PC-3 (cell line): ENCODE measurements around the gene TEX55. TPM values are rescaled to one million over a fixed set of nuclear protein-coding genes. Genes with fewer than 3 reads are reported as not detected.
"Not testable (repeated sequence)": the region's sequence is repeated elsewhere in the genome, so short reads cannot be mapped to it uniquely, and the experiment has no call there.

Source experiments
- ATAC-seq: fragments of 200-7000 bp; cut with Tn5 transposase; 2 replicates; pipeline ENCODE4 v1.9.1; 2020; ENCODE audit warnings: mild to moderate bottlenecking, moderate library complexity
- BruUV-seq: library from RNA; stranded (reverse); fragments of 400-500 nt; replicated peaks from 2 replicates; lab custom pipeline; 2021; lab: Mats Ljungman, UMichigan
- CTCF ChIA-PET: fragments of 300-600 bp; sonication (Branson Sonifier 250); formaldehyde crosslinking; loops from one replicate; lab custom pipeline; 2022; ENCODE audit warnings: antibody characterized with exemption; lab: Charles Lee
- POLR2A ChIA-PET: fragments of 300-600 bp; sonication (Branson Sonifier 250); formaldehyde crosslinking; loops from one replicate; lab custom pipeline; 2022; ENCODE audit warnings: antibody characterized with exemption; ENCODE audit not compliant: unreplicated experiment; lab: Charles Lee
- DNase-seq: peaks from one replicate; pipeline ENCODE4 v3.0.0-alpha.2; 2015
- H2AFZ ChIP-seq: fragments of 300-600 bp; sonication (generic); 2 replicates; pipeline ENCODE4 v1.6.0; 2016; ENCODE audit warnings: antibody characterized with exemption, low read length
- H3F3A ChIP-seq: fragments of 300-600 bp; sonication (generic); one replicate; pipeline ENCODE4 v1.6.0; 2017; ENCODE audit warnings: antibody characterized with exemption, low read length, control low read depth, mild to moderate bottlenecking; ENCODE audit not compliant: unreplicated experiment
- H3K27ac ChIP-seq: fragments of 300-600 bp; sonication (generic); 2 replicates; pipeline ENCODE4 v1.5.1; 2016; ENCODE audit warnings: mild to moderate bottlenecking, low read length
- H3K27me3 ChIP-seq: fragments of 300-600 bp; sonication (generic); 2 replicates; pipeline ENCODE4 v1.6.1; 2016; ENCODE audit warnings: low read length, mixed read lengths
- H3K36me3 ChIP-seq: fragments of 300-600 bp; sonication (generic); 2 replicates; pipeline ENCODE4 v1.6.1; 2016; ENCODE audit warnings: low read depth, mixed run types, low read length, mixed read lengths
- H3K4me1 ChIP-seq: fragments of 300-600 bp; sonication (generic); 2 replicates; pipeline ENCODE4 v1.5.1; 2016; ENCODE audit warnings: low read length; ENCODE audit not compliant: insufficient read depth
- H3K4me2 ChIP-seq: fragments of 300-600 bp; sonication (generic); 2 replicates; pipeline ENCODE4 v1.6.0; 2016; ENCODE audit warnings: low read length
- H3K4me3 ChIP-seq: fragments of 300-600 bp; sonication (generic); 2 replicates; pipeline ENCODE4 v1.5.1; 2016; ENCODE audit warnings: mild to moderate bottlenecking, low read length, mixed read lengths
- H3K79me2 ChIP-seq: fragments of 300-600 bp; sonication (generic); 2 replicates; pipeline ENCODE4 v1.6.1; 2017; ENCODE audit warnings: low read length, mixed read lengths
- H3K9ac ChIP-seq: fragments of 300-600 bp; sonication (generic); 2 replicates; pipeline ENCODE4 v1.6.0; 2016; ENCODE audit warnings: mild to moderate bottlenecking, low read length
- H3K9me2 ChIP-seq: fragments of 300-600 bp; sonication (generic); replicated peaks from 2 replicates; pipeline ENCODE4 v1.6.1; 2016; ENCODE audit warnings: mixed run types, low read length, mixed read lengths
- H3K9me3 ChIP-seq: fragments of 300-600 bp; sonication (generic); 2 replicates; pipeline ENCODE4 v1.6.1; 2016; ENCODE audit warnings: low read length, mixed read lengths
- H4K20me1 ChIP-seq: fragments of 300-600 bp; sonication (generic); 2 replicates; pipeline ENCODE4 v1.6.1; 2016; ENCODE audit warnings: low read length, mixed read lengths
- EZH2 ChIP-seq: fragments of 300-600 bp; sonication (generic); IDR thresholded peaks from one replicate; pipeline ENCODE4 v1.6.1; 2017; ENCODE audit warnings: antibody characterized with exemption, mild to moderate bottlenecking, low read length; ENCODE audit not compliant: unreplicated experiment
- EZH2phosphoT487 ChIP-seq: fragments of 300-600 bp; sonication (generic); IDR thresholded peaks from 2 replicates; pipeline ENCODE4 v1.6.1; 2018; ENCODE audit warnings: mild to moderate bottlenecking, antibody characterized with exemption, low read length, borderline replicate concordance
- intact Hi-C: fragments of 100-400 bp; cut with micrococcal nuclease; formaldehyde crosslinking; loops from 2 replicates; pipeline ENCODE4 v1.9.0; 2023
- total RNA-seq: library from RNA; depleted of rRNA; stranded (reverse); fragments of >200 nt; gene quantifications from 2 replicates; pipeline ENCODE4 v1.2.3, GENCODE V29; 2014
- TF ChIP-seq, protein P1 (sequence below): fragments of 300-600 bp; sonication (generic); conservative IDR thresholded peaks from 2 replicates; pipeline ENCODE4 v1.5.1; 2017; ENCODE audit warnings: antibody characterized with exemption, low read depth, mild to moderate bottlenecking, low read length

Gene TEX55
- total RNA-seq, 1 experiment from 2014 or later, result 0.33 TPM

DNA sequence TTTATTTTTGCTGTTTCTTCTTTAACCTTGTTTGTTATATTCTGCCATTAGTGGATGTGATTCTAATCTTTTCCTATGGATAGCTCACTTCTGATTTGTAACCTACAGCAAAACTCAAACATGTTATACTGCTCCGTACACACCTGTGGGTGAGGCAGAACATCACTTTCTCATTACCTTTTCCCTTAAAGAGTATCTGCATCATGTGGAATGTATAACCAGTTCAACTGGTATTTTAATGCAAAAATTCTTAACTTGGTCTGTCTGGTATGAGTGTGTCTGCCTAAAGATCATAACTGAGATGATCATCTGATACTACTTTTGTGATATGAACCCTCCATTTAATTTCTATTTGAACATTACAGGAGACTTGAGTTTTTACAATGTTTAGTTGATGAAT lies 14.4 kb downstream of the TEX55 start:
- H3K4me1 ChIP-seq, result peaks cover 30% of the 10 kb centered on the region
- H3K27ac ChIP-seq, result peak overlapping the region; percentile 67
- H3K9me2 ChIP-seq, result no peaks in the 10 kb centered on the region
- POLR2A ChIA-PET, result interaction anchor here (1.1 kb wide), 1 partner anchor 80 kb away, joined by 3 read pairs; no protein-coding TSS in a partner anchor
- H3K9me3 ChIP-seq, result no peaks in the 10 kb centered on the region
- no peaks in the 10 kb centered on the region for H3F3A ChIP-seq
- BruUV-seq, result no TSS peak
- DNase-seq, result peak; percentile 94
- CTCF ChIA-PET, result no interaction called here
- no peaks in the 10 kb centered on the region for H3K27me3 ChIP-seq
- no peak overlapping the region for H2AFZ ChIP-seq
- no peak overlapping the region for H3K4me3 ChIP-seq
- no peak for TF ChIP-seq EZH2phosphoT487
- H3K9ac ChIP-seq, result peak overlapping the region; percentile 8; the same call in 1 of the 2 replicates
- no peaks in the 10 kb centered on the region for H3K36me3 ChIP-seq
- ATAC-seq, result peak; percentile 87
- no peaks in the 10 kb centered on the region for H3K79me2 ChIP-seq
- peak overlapping the region; percentile 38 for H3K4me2 ChIP-seq
- H4K20me1 ChIP-seq, result no peaks in the 10 kb centered on the region
- intact Hi-C loops, result no loop called here

DNA sequence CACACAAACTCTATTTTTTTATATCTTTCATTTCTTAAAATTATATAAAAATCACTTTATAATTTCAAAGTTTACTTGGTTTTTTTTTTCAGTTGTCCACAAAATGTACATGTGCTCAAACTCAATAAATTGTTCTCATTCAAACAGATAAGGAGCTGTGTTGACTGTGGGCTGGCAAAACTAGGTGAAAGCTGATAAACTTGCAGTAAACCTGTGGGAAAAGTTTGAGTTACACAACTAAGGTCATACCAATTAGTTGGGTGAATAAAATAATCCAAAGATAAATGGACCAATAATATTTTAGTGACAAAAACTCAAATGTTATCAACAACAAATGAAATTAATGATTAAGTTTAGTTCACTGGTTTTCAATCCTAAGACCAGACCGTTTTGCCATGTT lies 14.8 kb downstream of the TEX55 start:
- Histone ChIP-seq H3K27ac (peak overlapping the region; percentile 67), H3K4me1 (peaks cover 30% of the 10 kb centered on the region), H3K9ac (peak overlapping the region; percentile 12), H3K9me2 (no peaks in the 10 kb centered on the region), H3F3A (no peaks in the 10 kb centered on the region), H4K20me1 (no peaks in the 10 kb centered on the region), H3K36me3 (no peaks in the 10 kb centered on the region), H3K27me3 (no peaks in the 10 kb centered on the region), H2AFZ (peak overlapping the region; percentile 11; the same call in 1 of the 2 replicates), H3K79me2 (no peaks in the 10 kb centered on the region), H3K4me2 (peak overlapping the region; percentile 38), H3K9me3 (no peaks in the 10 kb centered on the region), H3K4me3 (no peak overlapping the region)
- DNase-seq (no peak), ATAC-seq (no peak)
- intact Hi-C loops, result no loop called here
- ChIA-PET CTCF (interaction anchor here (0.9 kb wide), 1 partner anchor 81 kb away, joined by 5 read pairs; no protein-coding TSS in a partner anchor), POLR2A (interaction anchor here (1.1 kb wide), 1 partner anchor 79 kb away, joined by 3 read pairs; no protein-coding TSS in a partner anchor)
- BruUV-seq, result no TSS peak
- TF ChIP-seq EZH2 (no peak), EZH2phosphoT487 (no peak)
- TF ChIP-seq, protein P1, sequence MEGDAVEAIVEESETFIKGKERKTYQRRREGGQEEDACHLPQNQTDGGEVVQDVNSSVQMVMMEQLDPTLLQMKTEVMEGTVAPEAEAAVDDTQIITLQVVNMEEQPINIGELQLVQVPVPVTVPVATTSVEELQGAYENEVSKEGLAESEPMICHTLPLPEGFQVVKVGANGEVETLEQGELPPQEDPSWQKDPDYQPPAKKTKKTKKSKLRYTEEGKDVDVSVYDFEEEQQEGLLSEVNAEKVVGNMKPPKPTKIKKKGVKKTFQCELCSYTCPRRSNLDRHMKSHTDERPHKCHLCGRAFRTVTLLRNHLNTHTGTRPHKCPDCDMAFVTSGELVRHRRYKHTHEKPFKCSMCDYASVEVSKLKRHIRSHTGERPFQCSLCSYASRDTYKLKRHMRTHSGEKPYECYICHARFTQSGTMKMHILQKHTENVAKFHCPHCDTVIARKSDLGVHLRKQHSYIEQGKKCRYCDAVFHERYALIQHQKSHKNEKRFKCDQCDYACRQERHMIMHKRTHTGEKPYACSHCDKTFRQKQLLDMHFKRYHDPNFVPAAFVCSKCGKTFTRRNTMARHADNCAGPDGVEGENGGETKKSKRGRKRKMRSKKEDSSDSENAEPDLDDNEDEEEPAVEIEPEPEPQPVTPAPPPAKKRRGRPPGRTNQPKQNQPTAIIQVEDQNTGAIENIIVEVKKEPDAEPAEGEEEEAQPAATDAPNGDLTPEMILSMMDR, result no peak

DNA sequence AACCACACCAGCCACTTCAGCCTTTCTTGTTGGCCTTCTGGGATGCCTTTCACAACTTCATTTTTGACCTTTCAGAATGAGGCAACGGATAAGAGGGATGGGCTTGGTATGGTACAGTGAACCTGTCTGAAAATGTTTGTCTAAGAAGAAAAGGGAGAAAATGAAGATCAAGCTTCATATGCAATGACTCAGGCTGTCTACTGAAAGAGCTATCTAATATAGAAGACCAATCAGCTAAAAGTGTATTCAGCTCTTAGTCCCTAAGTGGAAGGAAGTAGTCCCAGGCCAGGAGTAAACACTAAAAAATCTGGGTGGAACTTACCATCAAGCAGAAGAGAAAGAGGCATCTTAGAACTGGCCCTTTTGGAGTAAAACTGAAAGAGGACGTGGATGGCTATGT lies 15.3 kb downstream of the TEX55 start:
- CTCF ChIA-PET, result interaction anchor here (0.6 to 0.9 kb wide), 2 partner anchors 15 to 80 kb away, joined by 4 to 5 read pairs; no protein-coding TSS in a partner anchor
- peak overlapping the region; percentile 67 for H3K27ac ChIP-seq

DNA sequence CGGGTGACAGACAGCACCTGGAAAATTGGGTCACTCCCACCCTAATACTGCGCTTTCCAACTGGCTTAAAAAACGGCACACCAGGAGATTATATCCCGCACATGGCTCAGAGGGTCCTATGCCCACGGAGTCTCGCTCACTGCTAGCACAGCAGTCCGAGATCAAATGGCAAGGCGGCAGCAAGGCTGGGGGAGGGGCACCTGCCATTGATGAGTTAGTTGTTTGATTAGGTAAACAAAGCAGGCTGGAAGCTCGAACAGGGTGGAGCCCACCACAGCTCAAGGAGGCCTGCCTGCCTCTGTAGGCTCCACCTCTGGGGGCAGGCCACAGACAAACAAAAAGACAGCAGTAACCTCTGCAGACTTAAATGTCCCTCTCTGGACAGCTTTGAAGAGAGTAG lies 18.8 kb downstream of the TEX55 start:
- H3K9me2 ChIP-seq, ATAC-seq, H3K9ac ChIP-seq, H3K27ac ChIP-seq, H3F3A ChIP-seq, DNase-seq, H3K4me2 ChIP-seq, H4K20me1 ChIP-seq, H2AFZ ChIP-seq, H3K9me3 ChIP-seq, intact Hi-C loops, H3K79me2 ChIP-seq, BruUV-seq, H3K36me3 ChIP-seq, H3K4me3 ChIP-seq, CTCF ChIA-PET, POLR2A ChIA-PET, H3K27me3 ChIP-seq: not testable (repeated sequence)
- peaks cover 26% of the 10 kb centered on the region for H3K4me1 ChIP-seq

More for the DNA sequence above, 15.3 kb downstream of the TEX55 start:
- ATAC-seq (peak; percentile 53), DNase-seq (peak; percentile 46)
- Histone ChIP-seq H3K9me3 (no peaks in the 10 kb centered on the region), H3K79me2 (no peaks in the 10 kb centered on the region), H3K4me2 (peak overlapping the region; percentile 38), H3K36me3 (no peaks in the 10 kb centered on the region), H2AFZ (peak overlapping the region; percentile 11), H3K9me2 (no peaks in the 10 kb centered on the region), H3F3A (no peaks in the 10 kb centered on the region), H3K27me3 (no peaks in the 10 kb centered on the region), H3K4me3 (no peak overlapping the region), H3K9ac (peak overlapping the region; percentile 12), H4K20me1 (no peaks in the 10 kb centered on the region), H3K4me1 (peaks cover 30% of the 10 kb centered on the region)
- POLR2A ChIA-PET, result interaction anchor here (1.1 kb wide), 1 partner anchor 79 kb away, joined by 3 read pairs; no protein-coding TSS in a partner anchor
- intact Hi-C loops, result no loop called here
- no TSS peak for BruUV-seq
- no peak for TF ChIP-seq EZH2phosphoT487
- TF ChIP-seq EZH2, result no peak
